HEK293 (cell line): ENCODE results near the gene HABP4.

Experiments
- CTCF ChIA-PET: fragments of 350-600 bp; formaldehyde crosslinking; extraction: SDS; loops from one replicate; lab custom pipeline; 2021; ENCODE audit warnings: antibody characterized with exemption; lab: Yijun Ruan, JAX
- POLR2A ChIA-PET: fragments of 300-600 bp; formaldehyde crosslinking; extraction: SDS; loops from one replicate; lab custom pipeline; 2020; ENCODE audit warnings: antibody characterized with exemption, inconsistent platforms; lab: Yijun Ruan, JAX
- H3K27ac ChIP-seq: fragments of 200-500 bp; sonication (Bioruptor generic); 2 replicates; pipeline ENCODE4 v1.5.1; 2014; ENCODE audit warnings: low read depth, low read length, control low read depth, inconsistent platforms; ENCODE audit errors: extremely low read depth
- H3K36me3 ChIP-seq, 2 experiments: fragments of 200-500 bp in 1 of 2; sonication (Bioruptor generic) in 1 of 2; 1 replicate in 1 of 2; 2 replicates in 1 of 2; pipeline ENCODE4 v1.5.1; 2014 to 2017; ENCODE audit warnings: inconsistent platforms in 2 of 2, low read length in 2 of 2; ENCODE audit not compliant: control insufficient read depth in 2 of 2, insufficient read depth in 1 of 2
- H3K4me1 ChIP-seq: fragments of 200-500 bp; sonication (Bioruptor generic); 2 replicates; pipeline ENCODE4 v1.5.1; 2014; ENCODE audit warnings: mild to moderate bottlenecking, low read length, inconsistent platforms; ENCODE audit not compliant: control insufficient read depth, insufficient read depth
- H3K4me3 ChIP-seq: 2 replicates; pipeline ENCODE4 v1.5.1; 2011; ENCODE audit warnings: low read depth, mild to moderate bottlenecking, control low read depth, low read length, moderate library complexity
- H3K9me3 ChIP-seq: fragments of 200-500 bp; sonication (Bioruptor generic); 2 replicates; pipeline ENCODE4 v1.5.1; 2014; ENCODE audit warnings: low read depth, low read length, inconsistent platforms; ENCODE audit not compliant: control insufficient read depth, insufficient read depth
- ATF2 ChIP-seq: fragments of 450-650 bp; formaldehyde crosslinking; IDR thresholded peaks from 2 replicates; pipeline ENCODE4 v1.5.1; 2016; ENCODE audit warnings: missing biosample characterization, missing genetic modification characterization, low read depth
- FEZF1 ChIP-seq: fragments of 450-650 bp; formaldehyde crosslinking; IDR thresholded peaks from 2 replicates; pipeline ENCODE4 v1.5.1; 2016; ENCODE audit warnings: missing biosample characterization, missing genetic modification characterization
- GLI2 ChIP-seq: fragments of 450-650 bp; formaldehyde crosslinking; IDR thresholded peaks from 2 replicates; pipeline ENCODE4; 2017; ENCODE audit warnings: missing biosample characterization, missing genetic modification characterization, low read depth, borderline replicate concordance
- GLIS1 ChIP-seq: fragments of 450-650 bp; formaldehyde crosslinking; IDR thresholded peaks from 2 replicates; pipeline ENCODE4 v1.5.1; 2016; ENCODE audit warnings: missing biosample characterization, missing genetic modification characterization
- HOXA7 ChIP-seq: sonication (generic); formaldehyde crosslinking; IDR thresholded peaks from 2 replicates; pipeline ENCODE4 v1.8.1; 2022; ENCODE audit warnings: missing genetic modification reagents, borderline replicate concordance
- KLF8 ChIP-seq: fragments of 450-650 bp; formaldehyde crosslinking; IDR thresholded peaks from 2 replicates; pipeline ENCODE4 v1.5.1; 2016; ENCODE audit warnings: missing biosample characterization, missing genetic modification characterization
- PATZ1 ChIP-seq: fragments of 450-650 bp; formaldehyde crosslinking; IDR thresholded peaks from 2 replicates; pipeline ENCODE4 v1.5.1; 2016; ENCODE audit warnings: missing biosample characterization, missing genetic modification characterization
- REPIN1 ChIP-seq: fragments of 450-650 bp; formaldehyde crosslinking; IDR thresholded peaks from 2 replicates; pipeline ENCODE4 v1.5.1; 2017; ENCODE audit warnings: missing biosample characterization, missing genetic modification characterization, low read depth
- TCF7L2 ChIP-seq: IDR thresholded peaks from 2 replicates; pipeline ENCODE4 v1.6.1; 2011; ENCODE audit warnings: low read depth, mild to moderate bottlenecking, inconsistent platforms, low read length, moderate library complexity, borderline replicate concordance
- ZBTB49 ChIP-seq: fragments of 450-650 bp; formaldehyde crosslinking; IDR thresholded peaks from 2 replicates; pipeline ENCODE4 v1.5.1; 2016; ENCODE audit warnings: missing biosample characterization, missing genetic modification characterization, low read depth
- ZBTB7A ChIP-seq: fragments of 450-650 bp; formaldehyde crosslinking; IDR thresholded peaks from 2 replicates; pipeline ENCODE4 v1.5.1; 2016; ENCODE audit warnings: low read depth, missing biosample characterization, missing genetic modification characterization
- ZEB2 ChIP-seq: fragments of 450-650 bp; formaldehyde crosslinking; IDR thresholded peaks from 2 replicates; pipeline ENCODE4 v1.5.1; 2016; ENCODE audit warnings: missing biosample characterization, missing genetic modification characterization
- ZNF132 ChIP-seq: fragments of 450-650 bp; formaldehyde crosslinking; IDR thresholded peaks from 2 replicates; pipeline ENCODE4 v1.5.1; 2017; ENCODE audit warnings: missing biosample characterization, missing genetic modification characterization, borderline replicate concordance
- ZNF138 ChIP-seq: fragments of 450-650 bp; formaldehyde crosslinking; IDR thresholded peaks from 2 replicates; pipeline ENCODE4 v1.5.1; 2016; ENCODE audit warnings: missing biosample characterization, missing genetic modification characterization, borderline replicate concordance
- ZNF157 ChIP-seq: fragments of 450-650 bp; formaldehyde crosslinking; IDR thresholded peaks from 2 replicates; pipeline ENCODE4 v1.5.1; 2016; ENCODE audit warnings: missing biosample characterization, missing genetic modification characterization
- ZNF184 ChIP-seq: fragments of 450-650 bp; IDR thresholded peaks from 2 replicates; pipeline ENCODE4 v1.5.1; 2018; ENCODE audit warnings: missing biosample characterization, mild to moderate bottlenecking, missing genetic modification characterization
- ZNF341 ChIP-seq: fragments of 450-650 bp; formaldehyde crosslinking; IDR thresholded peaks from 2 replicates; pipeline ENCODE4; 2016; ENCODE audit warnings: low read depth, missing biosample characterization, missing genetic modification characterization
- ZNF394 ChIP-seq: fragments of 450-650 bp; formaldehyde crosslinking; IDR thresholded peaks from 2 replicates; pipeline ENCODE4 v1.5.1; 2016; ENCODE audit warnings: missing biosample characterization, missing genetic modification characterization, mild to moderate bottlenecking, moderate library complexity, borderline replicate concordance
- ZNF510 ChIP-seq: fragments of 450-650 bp; formaldehyde crosslinking; IDR thresholded peaks from 2 replicates; pipeline ENCODE4 v1.5.1; 2018; ENCODE audit warnings: mild to moderate bottlenecking, missing genetic modification characterization, missing biosample characterization; ENCODE audit not compliant: insufficient replicate concordance
- ZNF585B ChIP-seq: fragments of 450-650 bp; formaldehyde crosslinking; IDR thresholded peaks from 2 replicates; pipeline ENCODE4 v1.5.1; 2016; ENCODE audit warnings: missing biosample characterization, missing genetic modification characterization
- ZNF626 ChIP-seq: fragments of 450-650 bp; sonication (Bioruptor Pico); formaldehyde crosslinking; IDR thresholded peaks from 2 replicates; pipeline ENCODE4 v1.5.1; 2018; ENCODE audit warnings: missing biosample characterization, missing genetic modification characterization, inconsistent platforms
- ZNF629 ChIP-seq: fragments of 450-650 bp; formaldehyde crosslinking; IDR thresholded peaks from 2 replicates; pipeline ENCODE4 v1.5.1; 2017; ENCODE audit warnings: missing biosample characterization, missing genetic modification characterization
- TF ChIP-seq, protein P1 (sequence below): fragments of 450-650 bp; formaldehyde crosslinking; IDR thresholded peaks from 2 replicates; pipeline ENCODE4 v1.5.1; 2017; ENCODE audit warnings: missing biosample characterization, missing genetic modification characterization

The HABP4 gene

GRCh38 chr9:96487949-96488348 is 38.0 kb downstream of the HABP4 start:
- POLR2A ChIA-PET, result no interaction called here
- H3K36me3 ChIP-seq, result peaks cover 0 to 70% of the 10 kb centered on the region in 2 experiments; a peak in 2 of 3 replicates
- TF ChIP-seq GLIS1 (tag by site-specific recombination) (peak; percentile 54), ZNF629 (peak; percentile 90), ATF2 (tag by site-specific recombination) (peak; percentile 34; the same call in 1 of the 2 replicates), ZBTB49 (tag by site-specific recombination) (no peak), REPIN1 (tag by site-specific recombination) (no peak)
- TF ChIP-seq, all 188 proteins: peak for 3
- Histone ChIP-seq H3K9me3 (no peaks in the 10 kb centered on the region), H3K4me3 (no peak overlapping the region), H3K4me1 (no peaks in the 10 kb centered on the region), H3K27ac (no peak overlapping the region)
- CTCF ChIA-PET, result interaction anchor here (0.6 kb wide), 1 partner anchor 173 kb away, joined by 4 read pairs; no protein-coding TSS in a partner anchor

GRCh38 chr9:96489482-96489979 is 39.6 kb downstream of the HABP4 start:
- Histone ChIP-seq H3K27ac (no peak overlapping the region), H3K4me1 (no peaks in the 10 kb centered on the region), H3K4me3 (no peak overlapping the region), H3K9me3 (no peaks in the 10 kb centered on the region), H3K36me3 (peaks cover 0 to 69% of the 10 kb centered on the region in 2 experiments; a peak in 2 of 3 replicates)
- ChIA-PET POLR2A (no interaction called here), CTCF (interaction anchor here (0.5 to 0.7 kb wide), 4 partner anchors 45 to 250 kb away, joined by 3 to 4 read pairs (median 4); no protein-coding TSS in a partner anchor)
- TF ChIP-seq ATF2 (tag by site-specific recombination), result no peak
- no peak for TF ChIP-seq ZNF626 (tag by site-specific recombination)
- no peak for TF ChIP-seq ZNF394 (tag by site-specific recombination)
- no peak for TF ChIP-seq HOXA7 (CRISPR knock-in tag)
- no peak for TF ChIP-seq PATZ1 (tag by site-specific recombination)
- no peak for TF ChIP-seq FEZF1 (tag by site-specific recombination)
- TF ChIP-seq GLI2, result no peak
- TF ChIP-seq ZNF138 (tag by site-specific recombination), result no peak
- TF ChIP-seq, protein P1, sequence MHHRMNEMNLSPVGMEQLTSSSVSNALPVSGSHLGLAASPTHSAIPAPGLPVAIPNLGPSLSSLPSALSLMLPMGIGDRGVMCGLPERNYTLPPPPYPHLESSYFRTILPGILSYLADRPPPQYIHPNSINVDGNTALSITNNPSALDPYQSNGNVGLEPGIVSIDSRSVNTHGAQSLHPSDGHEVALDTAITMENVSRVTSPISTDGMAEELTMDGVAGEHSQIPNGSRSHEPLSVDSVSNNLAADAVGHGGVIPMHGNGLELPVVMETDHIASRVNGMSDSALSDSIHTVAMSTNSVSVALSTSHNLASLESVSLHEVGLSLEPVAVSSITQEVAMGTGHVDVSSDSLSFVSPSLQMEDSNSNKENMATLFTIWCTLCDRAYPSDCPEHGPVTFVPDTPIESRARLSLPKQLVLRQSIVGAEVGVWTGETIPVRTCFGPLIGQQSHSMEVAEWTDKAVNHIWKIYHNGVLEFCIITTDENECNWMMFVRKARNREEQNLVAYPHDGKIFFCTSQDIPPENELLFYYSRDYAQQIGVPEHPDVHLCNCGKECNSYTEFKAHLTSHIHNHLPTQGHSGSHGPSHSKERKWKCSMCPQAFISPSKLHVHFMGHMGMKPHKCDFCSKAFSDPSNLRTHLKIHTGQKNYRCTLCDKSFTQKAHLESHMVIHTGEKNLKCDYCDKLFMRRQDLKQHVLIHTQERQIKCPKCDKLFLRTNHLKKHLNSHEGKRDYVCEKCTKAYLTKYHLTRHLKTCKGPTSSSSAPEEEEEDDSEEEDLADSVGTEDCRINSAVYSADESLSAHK, result no peak
- no peak for TF ChIP-seq TCF7L2
- no peak for TF ChIP-seq ZNF585B (tag by site-specific recombination)
- no peak for TF ChIP-seq ZNF341 (tag by site-specific recombination)
- no peak for TF ChIP-seq ZEB2 (tag by site-specific recombination)
- no peak for TF ChIP-seq ZNF132
- TF ChIP-seq ZNF510 (tag by site-specific recombination), result no peak
- TF ChIP-seq ZBTB7A (tag by site-specific recombination), result no peak
- TF ChIP-seq ZNF184 (tag by site-specific recombination), result no peak
- TF ChIP-seq KLF8 (tag by site-specific recombination), result no peak
- no peak for TF ChIP-seq ZNF157 (tag by site-specific recombination)
